ENCODE results near the gene CCPG1. TPM values are rescaled to one million over a fixed set of nuclear protein-coding genes. Genes with fewer than 3 reads are reported as not detected.
A peak's percentile ranks its signal among the peaks of the same experiment; 100 is the strongest.

Gene CCPG1
- polyA plus RNA-seq, 1 experiment, result 43.7 TPM

GRCh38 chr15:55337160-55337559 is 71.0 kb downstream of the CCPG1 start:
- no peak overlapping the region for H3K27ac ChIP-seq (ENCODE audit: low read depth, low read length)
- H3K4me3 ChIP-seq (ENCODE audit: low read depth, low read length), result no peak overlapping the region
- no peaks in the 10 kb centered on the region for H3K27me3 ChIP-seq (ENCODE audit: control insufficient read depth, insufficient read depth, low read length)
- H3K9me3 ChIP-seq (ENCODE audit: control insufficient read depth, insufficient read depth, low read length), result no peaks in the 10 kb centered on the region
- POLR2A ChIA-PET, result no interaction called here
- CTCF ChIA-PET, result no interaction called here
- DNase-seq (ENCODE audit: low read depth, low spot score), result no peak
- no peak for TF ChIP-seq CTCF (IDR thresholded peaks at IDR 0.05; ENCODE audit: low read depth, low read length)

GRCh38 chr15:55334997-55335396 is 73.2 kb downstream of the CCPG1 start:
- H3K4me3 ChIP-seq (ENCODE audit: low read depth, low read length), result no peak overlapping the region
- DNase-seq (ENCODE audit: low read depth, low spot score), result peak; percentile 38
- ChIA-PET CTCF (interaction anchor here (0.6 kb wide), 1 partner anchor 118 kb away, joined by 4 read pairs; no protein-coding TSS in a partner anchor), POLR2A (no interaction called here)
- peak overlapping the region; percentile 34 for H3K27ac ChIP-seq (ENCODE audit: low read depth, low read length)
- H3K27me3 ChIP-seq (ENCODE audit: control insufficient read depth, insufficient read depth, low read length), result no peaks in the 10 kb centered on the region
- TF ChIP-seq CTCF (IDR thresholded peaks at IDR 0.05; ENCODE audit: low read depth, low read length), result no peak
- H3K9me3 ChIP-seq (ENCODE audit: control insufficient read depth, insufficient read depth, low read length), result no peaks in the 10 kb centered on the region

- CTCF ChIA-PET, result interaction anchor here (0.6 kb wide), 1 partner anchor 117 kb away, joined by 4 read pairs; no protein-coding TSS in a partner anchor
- no peak overlapping the region for H3K4me3 ChIP-seq (ENCODE audit: low read depth, low read length)
Measured at GRCh38 chr15:55334371-55334770, 73.8 kb downstream of the CCPG1 start.

GRCh38 chr15:55327387-55327786 is 80.8 kb downstream of the CCPG1 start:
- Histone ChIP-seq H3K9me3 (ENCODE audit: control insufficient read depth, insufficient read depth, low read length) (no peaks in the 10 kb centered on the region), H3K4me3 (ENCODE audit: low read depth, low read length) (no peak overlapping the region), H3K27ac (ENCODE audit: low read depth, low read length) (no peak overlapping the region), H3K27me3 (ENCODE audit: control insufficient read depth, insufficient read depth, low read length) (no peaks in the 10 kb centered on the region)
- ChIA-PET CTCF (interaction anchor here (0.6 to 1.1 kb wide), 2 partner anchors 81 to 108 kb away, joined by 3 read pairs; partner anchors contain the start of genes CCPG1 and PIERCE2), POLR2A (no interaction called here)
- no peak for TF ChIP-seq CTCF (IDR thresholded peaks at IDR 0.05; ENCODE audit: low read depth, low read length)
- no peak for DNase-seq (ENCODE audit: low read depth, low spot score)

More at GRCh38 chr15:55334371-55334770, 73.8 kb downstream of the CCPG1 start:
- peak; percentile 29 for DNase-seq (ENCODE audit: low read depth, low spot score)
- no peaks in the 10 kb centered on the region for H3K27me3 ChIP-seq (ENCODE audit: control insufficient read depth, insufficient read depth, low read length)
- H3K9me3 ChIP-seq (ENCODE audit: control insufficient read depth, insufficient read depth, low read length), result no peaks in the 10 kb centered on the region
- POLR2A ChIA-PET, result interaction anchor here (0.5 kb wide), 1 partner anchor 11 kb away, joined by 7 read pairs; no protein-coding TSS in a partner anchor
- no peak for TF ChIP-seq CTCF (IDR thresholded peaks at IDR 0.05; ENCODE audit: low read depth, low read length)
- peak overlapping the region; percentile 34 for H3K27ac ChIP-seq (ENCODE audit: low read depth, low read length)

- no peaks in the 10 kb centered on the region for H3K27me3 ChIP-seq (ENCODE audit: control insufficient read depth, insufficient read depth, low read length)
- ChIA-PET CTCF (interaction anchor here (0.8 to 1.1 kb wide), 3 partner anchors 106 to 117 kb away, joined by 4 to 5 read pairs (median 4); no protein-coding TSS in a partner anchor), POLR2A (no interaction called here)
- H3K4me3 ChIP-seq (ENCODE audit: low read depth, low read length), result no peak overlapping the region
- DNase-seq (ENCODE audit: low read depth, low spot score), result no peak
- no peaks in the 10 kb centered on the region; the same call in 1 of the 2 replicates for H3K9me3 ChIP-seq (ENCODE audit: control insufficient read depth, insufficient read depth, low read length)
- no peak overlapping the region for H3K27ac ChIP-seq (ENCODE audit: low read depth, low read length)
- TF ChIP-seq CTCF (IDR thresholded peaks at IDR 0.05; ENCODE audit: low read depth, low read length), result no peak
Measured at GRCh38 chr15:55322467-55322866, 85.7 kb downstream of the CCPG1 start.

All from AG04450 (cell line).